ENCODE measurements around the gene DNAH2. TPM values are rescaled to one million over a fixed set of nuclear protein-coding genes. Genes with fewer than 3 reads are reported as not detected.
A peak's percentile ranks its signal among the peaks of the same experiment; 100 is the strongest.

DNAH2 gene
- total and polyA plus RNA-seq, 9 of the 15 experiments (the other 6 are each of a cell fraction or from before 2014, with no cell fraction given) = 0.03 TPM; not detected in 8

DNA sequence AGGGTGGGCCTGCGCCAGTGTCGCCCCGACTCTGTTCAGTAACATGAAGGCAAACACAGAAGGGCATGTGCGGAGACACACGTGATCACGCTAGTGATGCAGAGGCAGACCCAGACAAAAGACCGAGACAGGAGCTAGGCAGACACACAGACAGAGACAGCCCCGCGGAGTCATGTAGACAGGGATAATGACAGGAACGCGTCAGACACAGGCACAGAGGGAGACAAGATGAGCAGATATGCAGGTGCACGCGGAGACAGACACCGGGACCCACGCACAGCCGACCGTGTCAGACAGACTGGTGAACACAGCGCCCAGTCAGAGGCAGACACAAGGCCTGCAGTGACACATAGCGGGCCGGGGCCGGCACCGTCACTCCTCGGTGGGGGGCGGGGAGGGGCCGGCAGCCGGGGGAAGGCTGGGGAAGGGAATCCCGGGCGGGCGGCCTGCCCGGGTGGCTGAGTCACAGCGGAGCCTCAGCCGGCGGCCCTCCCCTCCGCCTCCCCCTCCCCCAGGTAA is 123.9 kb downstream of the DNAH2 start (continued):
- TF ChIP-seq, protein P1, sequence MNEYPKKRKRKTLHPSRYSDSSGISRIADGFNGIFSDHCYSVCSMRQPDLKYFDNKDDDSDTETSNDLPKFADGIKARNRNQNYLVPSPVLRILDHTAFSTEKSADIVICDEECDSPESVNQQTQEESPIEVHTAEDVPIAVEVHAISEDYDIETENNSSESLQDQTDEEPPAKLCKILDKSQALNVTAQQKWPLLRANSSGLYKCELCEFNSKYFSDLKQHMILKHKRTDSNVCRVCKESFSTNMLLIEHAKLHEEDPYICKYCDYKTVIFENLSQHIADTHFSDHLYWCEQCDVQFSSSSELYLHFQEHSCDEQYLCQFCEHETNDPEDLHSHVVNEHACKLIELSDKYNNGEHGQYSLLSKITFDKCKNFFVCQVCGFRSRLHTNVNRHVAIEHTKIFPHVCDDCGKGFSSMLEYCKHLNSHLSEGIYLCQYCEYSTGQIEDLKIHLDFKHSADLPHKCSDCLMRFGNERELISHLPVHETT (CRISPR knock-in tag; conservative IDR thresholded peaks at IDR 0.05 in 1 of 2, IDR thresholded peaks at IDR 0.05 in 1 of 2) = no peak
- TF ChIP-seq, protein P2, sequence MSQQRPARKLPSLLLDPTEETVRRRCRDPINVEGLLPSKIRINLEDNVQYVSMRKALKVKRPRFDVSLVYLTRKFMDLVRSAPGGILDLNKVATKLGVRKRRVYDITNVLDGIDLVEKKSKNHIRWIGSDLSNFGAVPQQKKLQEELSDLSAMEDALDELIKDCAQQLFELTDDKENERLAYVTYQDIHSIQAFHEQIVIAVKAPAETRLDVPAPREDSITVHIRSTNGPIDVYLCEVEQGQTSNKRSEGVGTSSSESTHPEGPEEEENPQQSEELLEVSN (IDR thresholded peaks at IDR 0.05; ENCODE audit: borderline replicate concordance in 1 of 2, extremely low read depth in 1 of 2, insufficient read depth in 1 of 2, insufficient read length in 1 of 2, low read depth in 1 of 2, low read length in 1 of 2, poor library complexity in 1 of 2, severe bottlenecking in 1 of 2) = peak in 1 of 2 experiments; percentile 25
- TF ChIP-seq U2AF1 (optimal IDR thresholded peaks at IDR 0.05; ENCODE audit: low read depth, low read length) = no peak
- TF ChIP-seq, protein P3, sequence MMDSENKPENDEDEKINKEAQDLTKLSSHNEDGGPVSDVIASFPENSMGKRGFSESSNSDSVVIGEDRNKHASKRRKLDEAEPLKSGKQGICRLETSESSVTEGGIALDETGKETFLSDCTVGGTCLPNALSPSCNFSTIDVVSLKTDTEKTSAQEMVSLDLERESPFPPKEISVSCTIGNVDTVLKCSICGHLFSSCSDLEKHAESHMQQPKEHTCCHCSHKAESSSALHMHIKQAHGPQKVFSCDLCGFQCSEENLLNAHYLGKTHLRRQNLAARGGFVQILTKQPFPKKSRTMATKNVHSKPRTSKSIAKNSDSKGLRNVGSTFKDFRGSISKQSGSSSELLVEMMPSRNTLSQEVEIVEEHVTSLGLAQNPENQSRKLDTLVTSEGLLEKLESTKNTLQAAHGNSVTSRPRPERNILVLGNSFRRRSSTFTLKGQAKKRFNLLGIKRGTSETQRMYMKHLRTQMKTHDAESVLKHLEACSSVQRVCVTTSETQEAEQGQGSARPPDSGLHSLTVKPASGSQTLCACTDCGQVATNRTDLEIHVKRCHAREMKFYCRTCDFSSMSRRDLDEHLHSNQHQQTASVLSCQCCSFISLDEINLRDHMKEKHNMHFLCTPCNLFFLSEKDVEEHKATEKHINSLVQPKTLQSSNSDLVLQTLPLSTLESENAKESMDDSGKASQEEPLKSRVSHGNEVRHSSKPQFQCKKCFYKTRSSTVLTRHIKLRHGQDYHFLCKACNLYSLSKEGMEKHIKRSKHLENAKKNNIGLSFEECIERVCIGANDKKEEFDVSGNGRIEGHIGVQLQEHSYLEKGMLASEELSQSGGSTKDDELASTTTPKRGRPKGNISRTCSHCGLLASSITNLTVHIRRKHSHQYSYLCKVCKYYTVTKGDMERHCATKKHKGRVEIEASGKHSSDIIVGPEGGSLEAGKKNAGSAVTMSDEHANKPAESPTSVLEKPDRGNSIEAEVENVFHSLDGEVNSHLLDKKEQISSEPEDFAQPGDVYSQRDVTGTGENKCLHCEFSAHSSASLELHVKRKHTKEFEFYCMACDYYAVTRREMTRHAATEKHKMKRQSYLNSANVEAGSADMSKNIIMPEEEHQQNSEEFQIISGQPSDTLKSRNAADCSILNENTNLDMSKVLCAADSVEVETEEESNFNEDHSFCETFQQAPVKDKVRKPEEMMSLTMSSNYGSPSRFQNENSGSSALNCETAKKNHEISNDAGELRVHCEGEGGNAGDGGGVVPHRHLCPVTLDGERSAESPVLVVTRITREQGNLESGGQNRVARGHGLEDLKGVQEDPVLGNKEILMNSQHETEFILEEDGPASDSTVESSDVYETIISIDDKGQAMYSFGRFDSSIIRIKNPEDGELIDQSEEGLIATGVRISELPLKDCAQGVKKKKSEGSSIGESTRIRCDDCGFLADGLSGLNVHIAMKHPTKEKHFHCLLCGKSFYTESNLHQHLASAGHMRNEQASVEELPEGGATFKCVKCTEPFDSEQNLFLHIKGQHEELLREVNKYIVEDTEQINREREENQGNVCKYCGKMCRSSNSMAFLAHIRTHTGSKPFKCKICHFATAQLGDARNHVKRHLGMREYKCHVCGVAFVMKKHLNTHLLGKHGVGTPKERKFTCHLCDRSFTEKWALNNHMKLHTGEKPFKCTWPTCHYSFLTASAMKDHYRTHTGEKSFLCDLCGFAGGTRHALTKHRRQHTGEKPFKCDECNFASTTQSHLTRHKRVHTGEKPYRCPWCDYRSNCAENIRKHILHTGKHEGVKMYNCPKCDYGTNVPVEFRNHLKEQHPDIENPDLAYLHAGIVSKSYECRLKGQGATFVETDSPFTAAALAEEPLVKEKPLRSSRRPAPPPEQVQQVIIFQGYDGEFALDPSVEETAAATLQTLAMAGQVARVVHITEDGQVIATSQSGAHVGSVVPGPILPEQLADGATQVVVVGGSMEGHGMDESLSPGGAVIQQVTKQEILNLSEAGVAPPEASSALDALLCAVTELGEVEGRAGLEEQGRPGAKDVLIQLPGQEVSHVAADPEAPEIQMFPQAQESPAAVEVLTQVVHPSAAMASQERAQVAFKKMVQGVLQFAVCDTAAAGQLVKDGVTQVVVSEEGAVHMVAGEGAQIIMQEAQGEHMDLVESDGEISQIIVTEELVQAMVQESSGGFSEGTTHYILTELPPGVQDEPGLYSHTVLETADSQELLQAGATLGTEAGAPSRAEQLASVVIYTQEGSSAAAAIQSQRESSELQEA (IDR thresholded peaks at IDR 0.05; ENCODE audit: low read depth) = no peak
- TF ChIP-seq, protein P4, sequence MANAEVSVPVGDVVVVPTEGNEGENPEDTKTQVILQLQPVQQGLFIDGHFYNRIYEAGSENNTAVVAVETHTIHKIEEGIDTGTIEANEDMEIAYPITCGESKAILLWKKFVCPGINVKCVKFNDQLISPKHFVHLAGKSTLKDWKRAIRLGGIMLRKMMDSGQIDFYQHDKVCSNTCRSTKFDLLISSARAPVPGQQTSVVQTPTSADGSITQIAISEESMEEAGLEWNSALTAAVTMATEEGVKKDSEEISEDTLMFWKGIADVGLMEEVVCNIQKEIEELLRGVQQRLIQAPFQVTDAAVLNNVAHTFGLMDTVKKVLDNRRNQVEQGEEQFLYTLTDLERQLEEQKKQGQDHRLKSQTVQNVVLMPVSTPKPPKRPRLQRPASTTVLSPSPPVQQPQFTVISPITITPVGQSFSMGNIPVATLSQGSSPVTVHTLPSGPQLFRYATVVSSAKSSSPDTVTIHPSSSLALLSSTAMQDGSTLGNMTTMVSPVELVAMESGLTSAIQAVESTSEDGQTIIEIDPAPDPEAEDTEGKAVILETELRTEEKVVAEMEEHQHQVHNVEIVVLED (CRISPR knock-in tag; IDR thresholded peaks at IDR 0.05) = no peak
- TF ChIP-seq BRD4 (IDR thresholded peaks at IDR 0.05) = no peak
- TF ChIP-seq ETS2 (tag; IDR thresholded peaks at IDR 0.05; ENCODE audit: borderline replicate concordance, poor library complexity, severe bottlenecking) = no peak

All from K562 (cell line).